Smooth muscle cell (in vitro differentiated cells): ENCODE measurements around the gene SEMA5A. TPM values are rescaled to one million over a fixed set of nuclear protein-coding genes. Genes with fewer than 3 reads are reported as not detected.

Source experiments
- DNase-seq: peaks from one replicate; lab custom pipeline; 2025; ENCODE audit not compliant: unreplicated experiment; lab: John Stamatoyannopoulos, UW
- H2AFZ ChIP-seq: fragments of 200-600 bp; sonication (generic); 2 replicates; pipeline ENCODE4 v1.6.0; 2016; ENCODE audit warnings: antibody characterized with exemption, low read depth, mild to moderate bottlenecking
- H3F3A ChIP-seq: fragments of 200-600 bp; sonication (generic); 2 replicates; pipeline ENCODE4 v1.6.0; 2017; ENCODE audit warnings: antibody characterized with exemption, low read depth
- H3K27ac ChIP-seq: fragments of 200-600 bp; sonication (generic); 2 replicates; pipeline ENCODE4 v1.5.1; 2016; ENCODE audit warnings: low read depth, mild to moderate bottlenecking
- H3K27me3 ChIP-seq: fragments of 200-600 bp; sonication (generic); 2 replicates; pipeline ENCODE4 v1.6.1; 2016; ENCODE audit warnings: low read depth, mild to moderate bottlenecking
- H3K36me3 ChIP-seq: fragments of 200-600 bp; sonication (generic); 2 replicates; pipeline ENCODE4 v1.5.1; 2016; ENCODE audit warnings: low read depth
- H3K4me1 ChIP-seq: fragments of 200-600 bp; sonication (generic); 2 replicates; pipeline ENCODE4 v1.5.1; 2016; ENCODE audit warnings: low read depth
- H3K4me2 ChIP-seq: fragments of 200-600 bp; sonication (generic); 2 replicates; pipeline ENCODE4 v1.6.0; 2016; ENCODE audit warnings: mild to moderate bottlenecking
- H3K4me3 ChIP-seq: fragments of 200-600 bp; sonication (generic); 2 replicates; pipeline ENCODE4 v1.5.1; 2016; ENCODE audit warnings: mild to moderate bottlenecking
- H3K79me2 ChIP-seq: fragments of 200-600 bp; sonication (generic); 2 replicates; pipeline ENCODE4 v1.6.0; 2016; ENCODE audit warnings: low read depth, mild to moderate bottlenecking
- H3K9ac ChIP-seq: fragments of 200-600 bp; sonication (generic); 2 replicates; pipeline ENCODE4 v1.6.0; 2016; ENCODE audit warnings: low read depth
- H3K9me3 ChIP-seq: fragments of 200-600 bp; sonication (generic); replicated peaks from 2 replicates; pipeline ENCODE4 v1.5.1; 2016; ENCODE audit warnings: low read depth
- H4K20me1 ChIP-seq: fragments of 200-600 bp; sonication (generic); 2 replicates; pipeline ENCODE4 v1.6.0; 2016; ENCODE audit warnings: low read depth
- WGBS: methylation state at CpG from one replicate; pipeline ENCODE4 v1.1.7; 2016; ENCODE audit warnings: low lambda C conversion rate; 5-methylcytosine and 5-hydroxymethylcytosine counted together
- polyA plus RNA-seq: library from polyadenylated mRNA; unstranded; fragments of >200 nt; fragmentation: Nextera tagmentation; extraction: Ambion mirVana; gene quantifications from 2 replicates; pipeline ENCODE4 v1.2.1, GENCODE V29; 2016
- total RNA-seq: library from RNA; depleted of rRNA; stranded (reverse); fragments of >200 nt; gene quantifications from 2 replicates; pipeline ENCODE4 v1.2.3, GENCODE V29; 2014
- TF ChIP-seq, protein P1 (sequence below): fragments of 200-600 bp; sonication (generic); IDR thresholded peaks from 2 replicates; pipeline ENCODE4 v1.5.1; 2017; ENCODE audit warnings: borderline replicate concordance, mild to moderate bottlenecking, antibody characterized with exemption; ENCODE audit not compliant: insufficient read depth, poor library complexity, severe bottlenecking

SEMA5A gene
- total and polyA plus RNA-seq, 2 experiments from 2014 or later: 21.6 to 65.1 TPM

DNA sequence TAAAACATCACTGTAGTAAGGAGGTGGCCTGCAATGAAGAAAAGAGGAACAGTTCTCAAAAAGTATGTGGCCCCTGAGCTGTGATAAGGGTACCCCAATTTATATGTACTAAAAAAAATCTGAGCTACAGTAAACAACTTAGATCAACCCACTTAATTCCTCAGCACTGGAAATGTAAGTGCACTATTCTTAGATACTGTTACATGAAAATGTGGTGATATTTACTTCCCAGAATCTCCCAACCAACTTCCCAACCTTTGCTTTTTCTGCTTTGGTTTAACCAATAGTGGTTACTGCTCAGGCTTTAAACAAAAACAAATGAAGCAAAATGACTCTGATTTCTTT is 114.8 kb downstream of the SEMA5A start:
- Histone ChIP-seq H3K4me1 (peaks cover 31% of the 10 kb centered on the region), H3K4me2 (peak overlapping the region; percentile 59), H3F3A (peaks cover 3% of the 10 kb centered on the region), H3K9ac (no peak overlapping the region), H3K9me3 (no peaks in the 10 kb centered on the region), H3K27ac (peak overlapping the region; percentile 71), H3K36me3 (no peaks in the 10 kb centered on the region), H4K20me1 (no peaks in the 10 kb centered on the region), H2AFZ (no peak overlapping the region), H3K4me3 (no peak overlapping the region), H3K27me3 (no peaks in the 10 kb centered on the region), H3K79me2 (no peaks in the 10 kb centered on the region)
- DNase-seq: no peak
- TF ChIP-seq, protein P1, sequence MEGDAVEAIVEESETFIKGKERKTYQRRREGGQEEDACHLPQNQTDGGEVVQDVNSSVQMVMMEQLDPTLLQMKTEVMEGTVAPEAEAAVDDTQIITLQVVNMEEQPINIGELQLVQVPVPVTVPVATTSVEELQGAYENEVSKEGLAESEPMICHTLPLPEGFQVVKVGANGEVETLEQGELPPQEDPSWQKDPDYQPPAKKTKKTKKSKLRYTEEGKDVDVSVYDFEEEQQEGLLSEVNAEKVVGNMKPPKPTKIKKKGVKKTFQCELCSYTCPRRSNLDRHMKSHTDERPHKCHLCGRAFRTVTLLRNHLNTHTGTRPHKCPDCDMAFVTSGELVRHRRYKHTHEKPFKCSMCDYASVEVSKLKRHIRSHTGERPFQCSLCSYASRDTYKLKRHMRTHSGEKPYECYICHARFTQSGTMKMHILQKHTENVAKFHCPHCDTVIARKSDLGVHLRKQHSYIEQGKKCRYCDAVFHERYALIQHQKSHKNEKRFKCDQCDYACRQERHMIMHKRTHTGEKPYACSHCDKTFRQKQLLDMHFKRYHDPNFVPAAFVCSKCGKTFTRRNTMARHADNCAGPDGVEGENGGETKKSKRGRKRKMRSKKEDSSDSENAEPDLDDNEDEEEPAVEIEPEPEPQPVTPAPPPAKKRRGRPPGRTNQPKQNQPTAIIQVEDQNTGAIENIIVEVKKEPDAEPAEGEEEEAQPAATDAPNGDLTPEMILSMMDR: no peak

DNA sequence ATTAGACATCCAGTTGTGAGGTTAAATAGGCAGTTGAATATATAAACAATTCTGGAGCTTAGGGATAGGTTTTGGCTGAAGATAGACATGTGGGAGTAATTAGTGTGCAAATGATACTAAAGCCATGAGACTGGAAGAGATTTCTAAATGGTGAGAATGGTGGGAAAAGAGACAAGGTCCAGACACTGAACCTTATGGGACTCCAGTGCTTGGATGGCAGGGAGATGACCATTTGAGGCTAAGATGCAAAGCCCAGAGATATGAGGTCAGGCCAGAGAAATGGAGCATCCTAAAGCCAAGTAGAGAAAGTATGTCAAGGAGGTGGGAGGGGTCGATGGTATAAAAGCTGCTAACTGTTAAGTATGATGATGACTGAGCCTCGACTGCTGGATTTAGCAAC is 115.6 kb downstream of the SEMA5A start:
- WGBS: 46% methylated on average over 2 of the region's 2 CpGs
- no peak for DNase-seq
- H3F3A ChIP-seq: peaks cover 3% of the 10 kb centered on the region
- H2AFZ ChIP-seq: no peak overlapping the region
- no peak overlapping the region for H3K4me2 ChIP-seq
- TF ChIP-seq, protein P1: no peak
- H3K4me3 ChIP-seq: no peak overlapping the region
- H3K79me2 ChIP-seq: no peaks in the 10 kb centered on the region
- no peaks in the 10 kb centered on the region for H4K20me1 ChIP-seq
- no peaks in the 10 kb centered on the region for H3K27me3 ChIP-seq
- no peaks in the 10 kb centered on the region for H3K36me3 ChIP-seq
- H3K4me1 ChIP-seq: peaks cover 31% of the 10 kb centered on the region
- H3K9ac ChIP-seq: no peak overlapping the region
- H3K9me3 ChIP-seq: no peaks in the 10 kb centered on the region
- peak overlapping the region; percentile 71 for H3K27ac ChIP-seq

DNA sequence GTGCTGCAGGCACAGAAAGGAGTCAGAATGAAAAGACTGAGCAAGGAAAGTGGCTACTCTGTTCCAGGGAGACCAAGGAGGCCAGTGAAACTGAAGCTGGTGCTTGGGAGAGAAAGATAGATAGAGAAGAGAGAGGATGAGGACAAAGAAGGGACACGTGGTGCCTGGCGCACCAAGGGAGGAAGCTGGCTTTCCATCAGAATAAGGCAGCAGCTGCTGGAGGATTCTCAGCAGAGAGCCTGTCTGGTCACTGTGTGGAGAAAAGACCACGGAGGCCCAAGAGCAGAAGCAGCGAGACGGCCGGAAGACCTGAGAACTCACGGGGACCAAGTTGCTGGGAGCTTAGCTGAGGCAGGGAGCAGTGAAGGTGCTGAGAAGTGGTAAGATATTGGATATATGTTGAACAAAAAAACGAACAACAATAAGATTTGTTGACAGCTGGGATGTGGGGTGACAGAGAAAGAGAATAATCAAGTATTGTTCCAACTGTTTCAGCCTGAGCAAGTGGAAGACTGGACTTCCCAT is 116.1 kb downstream of the SEMA5A start:
- TF ChIP-seq, protein P1: no peak
- H4K20me1 ChIP-seq: no peaks in the 10 kb centered on the region
- WGBS: 84% methylated on average over 8 of the region's 8 CpGs

DNA sequence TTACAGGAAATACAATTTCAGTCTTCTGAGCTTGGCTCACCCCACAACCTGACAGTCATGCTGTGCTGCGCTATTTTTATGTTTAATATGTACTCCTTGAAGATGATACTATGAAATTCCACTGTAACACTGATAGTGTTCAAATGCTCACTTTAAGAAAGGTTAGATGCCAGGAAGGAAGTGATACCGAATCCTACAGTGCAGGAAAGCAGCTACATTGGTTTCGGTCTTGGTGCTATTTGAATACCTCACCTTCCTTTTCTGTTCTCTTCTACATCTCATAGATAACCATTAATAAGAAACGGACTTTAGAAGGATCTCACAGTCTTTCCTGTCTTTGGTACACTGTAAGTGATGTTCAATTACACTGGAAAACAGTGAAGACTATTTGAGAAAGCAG is 117.6 kb downstream of the SEMA5A start:
- H3K36me3 ChIP-seq: no peaks in the 10 kb centered on the region
- peaks cover 32% of the 10 kb centered on the region for H3K4me1 ChIP-seq
- H3F3A ChIP-seq: peaks cover 3% of the 10 kb centered on the region
- no peak overlapping the region for H3K4me3 ChIP-seq
- no peaks in the 10 kb centered on the region for H3K79me2 ChIP-seq
- H3K9me3 ChIP-seq: no peaks in the 10 kb centered on the region
- no peak overlapping the region for H3K4me2 ChIP-seq
- TF ChIP-seq, protein P1: no peak
- H3K9ac ChIP-seq: no peak overlapping the region
- H4K20me1 ChIP-seq: no peaks in the 10 kb centered on the region
- no peak overlapping the region for H3K27ac ChIP-seq
- no peak for DNase-seq
- 97% methylated on average over 4 of the region's 4 CpGs for WGBS
- H2AFZ ChIP-seq: no peak overlapping the region
- no peaks in the 10 kb centered on the region for H3K27me3 ChIP-seq

More for the DNA sequence above, 116.1 kb downstream of the SEMA5A start:
- Histone ChIP-seq H3K79me2 (no peaks in the 10 kb centered on the region), H3K9me3 (no peaks in the 10 kb centered on the region), H3F3A (peaks cover 3% of the 10 kb centered on the region), H2AFZ (no peak overlapping the region), H3K4me2 (no peak overlapping the region), H3K36me3 (no peaks in the 10 kb centered on the region), H3K4me3 (no peak overlapping the region), H3K27ac (no peak overlapping the region), H3K4me1 (peaks cover 31% of the 10 kb centered on the region), H3K27me3 (no peaks in the 10 kb centered on the region), H3K9ac (no peak overlapping the region)
- DNase-seq: no peak
